Measurements from ENCODE around the gene LRRC17.

GRCh38 chr7:102953406-102953805, 40.6 kb downstream of the LRRC17 start:
- TF ChIP-seq CTCF (IDR thresholded peaks at IDR 0.05; ENCODE audit: low read length) (no peak), EZH2 (IDR thresholded peaks at IDR 0.05; ENCODE audit: borderline replicate concordance, low read length) (no peak)
